Calu3 (cell line): ENCODE data around the gene PGAM2. TPM values are rescaled to one million over a fixed set of nuclear protein-coding genes. Genes with fewer than 3 reads are reported as not detected.

Experiments
- BruUV-seq: library from RNA; stranded (reverse); fragments of 400-500 nt; replicated peaks from 2 replicates; lab custom pipeline; 2021; lab: Mats Ljungman, UMichigan
- CTCF ChIA-PET: fragments of 300-600 bp; sonication (Branson Sonifier 250); formaldehyde crosslinking; loops from one replicate; lab custom pipeline; 2022; ENCODE audit warnings: antibody characterized with exemption; lab: Charles Lee
- DNase-seq: peaks from one replicate; pipeline ENCODE4 v3.0.0; 2022
- H3K27ac Mint-ChIP-seq: one replicate; pipeline ENCODE4 v1.8.0; 2022; ENCODE audit warnings: mixed read lengths; ENCODE audit not compliant: unreplicated experiment
- H3K27me3 Mint-ChIP-seq: one replicate; pipeline ENCODE4 v1.8.0; 2022; ENCODE audit warnings: mixed read lengths; ENCODE audit not compliant: unreplicated experiment
- H3K36me3 Mint-ChIP-seq: one replicate; pipeline ENCODE4 v1.8.0; 2022; ENCODE audit warnings: mild to moderate bottlenecking, moderate library complexity, mixed read lengths; ENCODE audit not compliant: insufficient read depth, unreplicated experiment
- H3K4me1 Mint-ChIP-seq: one replicate; pipeline ENCODE4 v1.8.0; 2022; ENCODE audit warnings: mild to moderate bottlenecking, low read depth, mixed read lengths; ENCODE audit not compliant: unreplicated experiment
- H3K4me3 Mint-ChIP-seq: one replicate; pipeline ENCODE4 v1.8.0; 2022; ENCODE audit warnings: mild to moderate bottlenecking, low read depth, moderate library complexity, mixed read lengths; ENCODE audit not compliant: unreplicated experiment
- H3K9me3 Mint-ChIP-seq: one replicate; pipeline ENCODE4 v1.8.0; 2022; ENCODE audit warnings: low read depth, mixed read lengths; ENCODE audit not compliant: unreplicated experiment
- CTCF ChIP-seq: fragments of 200-600 bp; IDR thresholded peaks from one replicate; pipeline ENCODE4 v1.8.0; 2022; ENCODE audit warnings: antibody characterized with exemption; ENCODE audit not compliant: unreplicated experiment
- intact Hi-C: fragments of 100-400 bp; cut with micrococcal nuclease; formaldehyde crosslinking; loops from one replicate; pipeline ENCODE4 v1.10.0; 2022; ENCODE audit not compliant: unreplicated experiment
- total RNA-seq: library from RNA; stranded (reverse); gene quantifications from 2 replicates; pipeline ENCODE4 v1.2.3, GENCODE V29; 2022

Gene PGAM2
- total RNA-seq, 1 experiment from 2014 or later: 0.87 TPM

- peaks cover 37% of the 10 kb centered on the region for H3K4me1 Mint-ChIP-seq
- peaks cover 67% of the 10 kb centered on the region for H3K36me3 Mint-ChIP-seq
- peaks cover 2% of the 10 kb centered on the region for H3K9me3 Mint-ChIP-seq
- intact Hi-C loops: no loop called here
- no TSS peak for BruUV-seq
- no peak for TF ChIP-seq CTCF
- H3K27me3 Mint-ChIP-seq: no peaks in the 10 kb centered on the region
- no peak overlapping the region for H3K27ac Mint-ChIP-seq
- no peak overlapping the region for H3K4me3 Mint-ChIP-seq
- DNase-seq: no peak
- CTCF ChIA-PET: interaction anchor here (1.2 kb wide), 1 partner anchor 9 kb away, joined by 3 read pairs; no protein-coding TSS in a partner anchor
These were observed 13.7 kb downstream of the PGAM2 start for GRCh38 chr7:44051611-44052220.

GRCh38 chr7:44050915-44051560 is 14.3 kb downstream of the PGAM2 start:
- no peak for TF ChIP-seq CTCF
- Mint-ChIP-seq H3K36me3 (peaks cover 64% of the 10 kb centered on the region), H3K27me3 (no peaks in the 10 kb centered on the region), H3K4me1 (peaks cover 44% of the 10 kb centered on the region), H3K27ac (no peak overlapping the region), H3K4me3 (no peak overlapping the region), H3K9me3 (peaks cover under 1% of the 10 kb centered on the region)
- BruUV-seq: no TSS peak
- intact Hi-C loops: no loop called here
- CTCF ChIA-PET: interaction anchor here (1.2 kb wide), 1 partner anchor 9 kb away, joined by 3 read pairs; no protein-coding TSS in a partner anchor
- DNase-seq: no peak

DNA sequence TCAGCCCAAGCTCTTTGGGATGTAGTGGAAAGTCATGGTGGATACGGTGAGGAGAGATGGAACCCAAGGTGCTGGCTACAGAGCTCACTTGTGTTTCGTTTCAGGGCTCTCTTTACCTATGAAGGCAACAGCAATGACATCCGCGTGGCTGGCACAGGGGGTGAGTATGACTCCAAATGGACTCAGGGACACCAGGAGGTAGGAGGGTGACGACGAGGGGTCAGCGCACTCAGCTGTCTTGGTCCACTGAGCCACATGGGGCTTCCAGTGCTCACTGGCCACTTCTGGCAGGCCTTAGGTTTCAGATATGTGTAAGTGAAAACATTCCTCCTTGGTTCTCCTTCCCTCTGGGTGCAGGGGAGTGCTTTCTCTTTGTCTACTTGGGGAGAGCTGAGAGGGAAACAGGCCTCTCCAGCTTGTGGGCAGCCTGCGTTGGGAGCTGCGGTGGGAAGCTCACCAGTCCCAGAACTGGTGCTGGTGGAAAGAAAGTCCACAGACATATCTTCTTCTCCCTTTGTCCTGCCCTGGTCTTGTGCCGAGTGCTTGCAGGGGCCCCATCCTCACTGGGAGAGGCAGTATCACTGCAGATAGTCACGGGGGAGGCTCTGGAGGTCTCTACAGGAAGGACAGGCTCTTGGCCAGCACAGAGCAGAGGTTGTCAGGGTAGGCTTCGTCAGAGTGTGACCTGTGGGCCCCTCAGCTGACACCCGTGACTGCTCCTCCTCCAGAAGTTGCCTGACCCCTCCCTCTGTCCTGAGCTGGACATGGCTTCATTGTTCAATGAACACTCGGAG is 15.0 kb downstream of the PGAM2 start:
- Mint-ChIP-seq H3K9me3 (no peaks in the 10 kb centered on the region), H3K36me3 (peaks cover 64% of the 10 kb centered on the region), H3K27me3 (no peaks in the 10 kb centered on the region), H3K4me3 (no peak overlapping the region), H3K4me1 (peaks cover 51% of the 10 kb centered on the region), H3K27ac (no peak overlapping the region)
- BruUV-seq: no TSS peak
- CTCF ChIA-PET: interaction anchor here (1.2 to 1.4 kb wide), 2 partner anchors 10 to 22 kb away, joined by 3 to 4 read pairs; no protein-coding TSS in a partner anchor
- TF ChIP-seq CTCF: no peak
- no peak for DNase-seq
- intact Hi-C loops: no loop called here

DNA sequence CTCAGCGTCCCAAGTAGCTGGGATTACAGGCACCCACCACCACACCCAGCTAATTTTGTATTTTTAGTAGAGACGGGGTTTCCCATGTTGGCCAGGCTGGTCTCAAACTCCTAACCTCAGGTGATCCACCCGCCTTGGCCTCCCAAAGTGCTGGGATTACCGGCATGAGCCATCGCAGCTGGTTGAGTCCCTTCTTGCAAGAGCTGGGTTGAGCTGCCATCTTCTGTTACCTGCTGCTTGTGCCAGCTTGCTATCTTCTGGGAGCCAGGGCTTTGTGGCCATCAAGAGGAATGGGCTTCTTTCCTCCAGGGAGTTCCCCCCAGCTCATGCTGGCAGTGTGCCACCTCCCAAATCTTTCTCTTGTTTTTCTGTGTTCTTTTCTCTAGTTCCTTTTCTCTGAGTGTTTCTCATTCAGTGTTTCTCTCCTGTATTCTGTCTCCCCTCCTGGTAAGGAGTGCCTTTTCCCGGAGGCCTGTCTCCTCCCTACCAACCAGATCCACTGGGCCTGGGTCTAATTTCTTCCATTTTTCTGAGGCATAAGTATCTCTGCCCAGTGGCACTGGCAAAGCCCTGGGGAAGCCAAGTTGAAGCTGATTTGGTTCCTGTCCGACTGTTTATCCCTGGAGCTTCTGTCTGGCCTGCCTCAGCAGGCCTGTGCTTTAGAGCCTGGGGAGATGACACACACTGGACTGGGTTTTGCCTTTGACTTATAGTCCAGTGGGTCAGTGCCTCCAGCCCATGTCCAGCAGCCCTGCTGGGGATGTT is 17.2 kb downstream of the PGAM2 start:
- no peaks in the 10 kb centered on the region for H3K27me3 Mint-ChIP-seq
- DNase-seq: no peak
- H3K36me3 Mint-ChIP-seq: peaks cover 70% of the 10 kb centered on the region
- no peak overlapping the region for H3K27ac Mint-ChIP-seq
- intact Hi-C loops: loop anchor here (5.0 kb wide), 1 partner anchor 74 kb away; the partner anchor contains the start of gene POLD2
- no peaks in the 10 kb centered on the region for H3K9me3 Mint-ChIP-seq
- CTCF ChIA-PET: no interaction called here
- TF ChIP-seq CTCF: no peak
- BruUV-seq: no TSS peak
- peaks cover 60% of the 10 kb centered on the region for H3K4me1 Mint-ChIP-seq
- no peak overlapping the region for H3K4me3 Mint-ChIP-seq
